Progenitor cell of endocrine pancreas (in vitro differentiated cells): ENCODE data around the gene KRTAP10-5. TPM values are rescaled to one million over a fixed set of nuclear protein-coding genes. Genes with fewer than 3 reads are reported as not detected.

Source experiments
- DNase-seq: peaks from one replicate; pipeline ENCODE4 v3.0.0; 2021; ENCODE audit warnings: low spot score; ENCODE audit not compliant: unreplicated experiment
- H3K27ac Mint-ChIP-seq: 2 replicates; pipeline ENCODE4 v1.8.0; 2021; ENCODE audit warnings: mild to moderate bottlenecking, moderate library complexity, mixed read lengths
- H3K27me3 Mint-ChIP-seq: 2 replicates; pipeline ENCODE4 v1.8.0; 2021; ENCODE audit warnings: mixed read lengths
- H3K36me3 Mint-ChIP-seq: 2 replicates; pipeline ENCODE4 v1.8.0; 2022; ENCODE audit warnings: mixed read lengths; ENCODE audit not compliant: insufficient read depth
- H3K4me1 Mint-ChIP-seq: 2 replicates; pipeline ENCODE4 v1.8.0; 2021; ENCODE audit warnings: low read depth, mixed read lengths
- H3K4me3 Mint-ChIP-seq: 2 replicates; pipeline ENCODE4 v1.8.0; 2021; ENCODE audit warnings: low read depth, mild to moderate bottlenecking, moderate library complexity, mixed read lengths
- H3K9me3 Mint-ChIP-seq: 2 replicates; pipeline ENCODE4 v1.8.0; 2021; ENCODE audit warnings: low read depth, mixed read lengths
- total RNA-seq: library from RNA; stranded (reverse); gene quantifications from 2 replicates; pipeline ENCODE4 v1.2.1, GENCODE V29; 2021
- TF ChIP-seq, protein P1 (sequence below): fragments of 200-600 bp; sonication (generic); IDR thresholded peaks from one replicate; pipeline ENCODE4 v1.5.0; 2021; ENCODE audit warnings: antibody characterized with exemption, mild to moderate bottlenecking; ENCODE audit not compliant: unreplicated experiment

The KRTAP10-5 gene
- total RNA-seq, 1 donor from 2014 or later: not detected

GRCh38 chr21:44531606-44532564 lies 48.5 kb downstream of the KRTAP10-5 start:
- H3K4me3 Mint-ChIP-seq: no peak overlapping the region
- no peaks in the 10 kb centered on the region for H3K9me3 Mint-ChIP-seq
- H3K36me3 Mint-ChIP-seq: no peaks in the 10 kb centered on the region
- H3K4me1 Mint-ChIP-seq: no peaks in the 10 kb centered on the region
- peaks cover 4% of the 10 kb centered on the region for H3K27me3 Mint-ChIP-seq
- H3K27ac Mint-ChIP-seq: no peak overlapping the region
- TF ChIP-seq, protein P1, sequence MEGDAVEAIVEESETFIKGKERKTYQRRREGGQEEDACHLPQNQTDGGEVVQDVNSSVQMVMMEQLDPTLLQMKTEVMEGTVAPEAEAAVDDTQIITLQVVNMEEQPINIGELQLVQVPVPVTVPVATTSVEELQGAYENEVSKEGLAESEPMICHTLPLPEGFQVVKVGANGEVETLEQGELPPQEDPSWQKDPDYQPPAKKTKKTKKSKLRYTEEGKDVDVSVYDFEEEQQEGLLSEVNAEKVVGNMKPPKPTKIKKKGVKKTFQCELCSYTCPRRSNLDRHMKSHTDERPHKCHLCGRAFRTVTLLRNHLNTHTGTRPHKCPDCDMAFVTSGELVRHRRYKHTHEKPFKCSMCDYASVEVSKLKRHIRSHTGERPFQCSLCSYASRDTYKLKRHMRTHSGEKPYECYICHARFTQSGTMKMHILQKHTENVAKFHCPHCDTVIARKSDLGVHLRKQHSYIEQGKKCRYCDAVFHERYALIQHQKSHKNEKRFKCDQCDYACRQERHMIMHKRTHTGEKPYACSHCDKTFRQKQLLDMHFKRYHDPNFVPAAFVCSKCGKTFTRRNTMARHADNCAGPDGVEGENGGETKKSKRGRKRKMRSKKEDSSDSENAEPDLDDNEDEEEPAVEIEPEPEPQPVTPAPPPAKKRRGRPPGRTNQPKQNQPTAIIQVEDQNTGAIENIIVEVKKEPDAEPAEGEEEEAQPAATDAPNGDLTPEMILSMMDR: no peak
- DNase-seq: no peak

GRCh38 chr21:44530903-44531605 lies 49.4 kb downstream of the KRTAP10-5 start:
- Mint-ChIP-seq H3K4me1 (no peaks in the 10 kb centered on the region), H3K36me3 (no peaks in the 10 kb centered on the region), H3K27me3 (peaks cover 4% of the 10 kb centered on the region), H3K9me3 (no peaks in the 10 kb centered on the region), H3K4me3 (no peak overlapping the region), H3K27ac (no peak overlapping the region)
- DNase-seq: no peak
- TF ChIP-seq, protein P1: no peak

DNA sequence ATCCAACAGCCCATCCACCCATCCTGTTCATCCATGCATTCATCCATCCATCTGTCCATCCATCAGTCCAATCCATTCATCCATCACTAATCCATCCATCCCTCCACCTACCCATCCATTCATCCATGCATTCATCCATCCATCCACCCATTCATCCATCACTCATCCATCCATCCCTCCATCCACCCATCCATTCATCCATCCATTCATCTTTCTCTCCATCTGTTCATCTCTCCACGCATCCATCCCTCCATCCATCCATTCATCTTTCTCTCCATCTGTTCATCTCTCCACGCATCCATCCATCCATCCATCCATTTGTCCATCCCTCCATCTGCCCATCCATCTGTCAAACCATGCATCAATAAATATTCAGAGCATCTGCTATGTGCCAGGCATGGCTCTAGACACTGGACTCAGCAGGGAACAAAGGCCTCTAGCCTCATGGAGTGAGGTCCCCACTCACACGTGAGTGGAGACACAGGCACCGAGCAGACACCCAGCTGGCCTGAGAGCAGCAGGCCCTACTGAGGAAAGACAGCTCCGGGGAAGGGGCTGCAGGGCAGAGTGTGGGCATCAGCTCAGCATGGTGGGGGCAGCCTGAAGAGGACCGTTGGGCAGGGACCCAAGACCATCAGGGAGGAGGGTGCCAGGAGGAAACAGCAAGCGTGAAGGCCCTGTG lies 50.0 kb downstream of the KRTAP10-5 start:
- no peak overlapping the region for H3K27ac Mint-ChIP-seq
- H3K36me3 Mint-ChIP-seq: no peaks in the 10 kb centered on the region
- TF ChIP-seq, protein P1: no peak
- peaks cover 4% of the 10 kb centered on the region for H3K27me3 Mint-ChIP-seq
- no peak for DNase-seq
- no peaks in the 10 kb centered on the region for H3K4me1 Mint-ChIP-seq
- H3K4me3 Mint-ChIP-seq: no peak overlapping the region
- no peaks in the 10 kb centered on the region for H3K9me3 Mint-ChIP-seq

DNA sequence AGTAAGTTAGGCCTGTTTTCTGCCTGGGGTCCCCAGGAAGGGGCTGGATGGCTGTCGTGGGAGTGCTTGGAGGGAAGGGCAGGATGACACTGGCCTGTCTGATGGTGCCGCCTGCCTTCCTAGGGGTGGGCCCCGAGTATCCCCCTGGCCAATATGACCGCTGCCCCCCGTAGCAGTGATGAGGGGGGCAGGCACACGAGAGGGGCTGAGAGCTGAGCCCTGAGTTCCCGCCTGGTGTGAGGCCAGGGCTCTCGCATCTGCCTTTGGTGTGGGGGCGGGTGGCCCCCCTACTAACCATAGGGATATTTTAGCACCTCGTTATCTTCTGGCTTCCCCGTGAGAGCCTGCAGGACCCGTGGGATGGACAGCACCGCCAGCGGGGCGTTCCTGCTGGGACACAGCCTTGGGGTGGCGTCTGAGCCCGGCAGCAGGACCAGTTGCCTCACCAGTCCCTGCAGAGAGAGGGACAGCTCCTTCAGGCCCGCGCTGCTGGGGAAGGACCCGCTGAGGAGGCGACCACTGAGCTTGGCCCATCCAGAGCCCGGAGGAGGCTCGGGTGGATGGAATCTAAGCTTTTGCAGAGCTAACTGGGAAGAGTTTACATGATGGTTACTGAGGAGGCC lies 50.8 kb downstream of the KRTAP10-5 start:
- Mint-ChIP-seq H3K36me3 (no peaks in the 10 kb centered on the region), H3K4me1 (no peaks in the 10 kb centered on the region), H3K9me3 (no peaks in the 10 kb centered on the region), H3K4me3 (no peak overlapping the region), H3K27me3 (peaks cover 4% of the 10 kb centered on the region), H3K27ac (no peak overlapping the region)
- no peak for DNase-seq
- TF ChIP-seq, protein P1: no peak

Other genes with a start within 250 kb of the KRTAP10-5 start
- 32.4 and 32.5 TPM in 2 replicates for gene CFAP410, start 241.2 kb downstream of the KRTAP10-5 start, total RNA-seq
- 0.16 and 0.17 TPM in 2 replicates for gene TRPM2, start 227.0 kb downstream of the KRTAP10-5 start, total RNA-seq
- 5.1 and 5.7 TPM in 2 replicates for gene LRRC3, start 125.1 kb downstream of the KRTAP10-5 start, total RNA-seq
- not detected in 2 replicates for gene KRTAP10-1, start 40.4 kb downstream of the KRTAP10-5 start, total RNA-seq
- not detected in 2 replicates for gene KRTAP10-2, start 29.1 kb downstream of the KRTAP10-5 start, total RNA-seq
- gene KRTAP10-3, start 21.8 kb downstream of the KRTAP10-5 start, total RNA-seq: not detected in 2 replicates
- not detected in 2 replicates for gene KRTAP10-4, start 6.9 kb downstream of the KRTAP10-5 start, total RNA-seq
- not detected in 2 replicates for gene KRTAP10-6, start 11.9 kb upstream of the KRTAP10-5 start, total RNA-seq
- gene KRTAP10-7, start 20.0 kb upstream of the KRTAP10-5 start, total RNA-seq: not detected in 2 replicates
- gene KRTAP10-8, start 31.5 kb upstream of the KRTAP10-5 start, total RNA-seq: not detected in 2 replicates
- not detected in 2 replicates for gene KRTAP10-9, start 46.5 kb upstream of the KRTAP10-5 start, total RNA-seq
- not detected in 2 replicates for gene KRTAP10-10, start 56.8 kb upstream of the KRTAP10-5 start, total RNA-seq
- gene KRTAP10-11, start 65.8 kb upstream of the KRTAP10-5 start, total RNA-seq: not detected in 2 replicates
- not detected in 2 replicates for gene KRTAP12-4, start 74.1 kb upstream of the KRTAP10-5 start, total RNA-seq
- gene KRTAP12-3, start 77.3 kb upstream of the KRTAP10-5 start, total RNA-seq: not detected in 2 replicates
- not detected in 2 replicates for gene KRTAP12-2, start 86.3 kb upstream of the KRTAP10-5 start, total RNA-seq
- not detected in 2 replicates for gene KRTAP12-1, start 101.6 kb upstream of the KRTAP10-5 start, total RNA-seq
- gene KRTAP10-12, start 116.6 kb upstream of the KRTAP10-5 start, total RNA-seq: not detected in 2 replicates
- gene TSPEAR, start 131.0 kb upstream of the KRTAP10-5 start, total RNA-seq: not detected in 2 replicates
- gene UBE2G2, start 221.2 kb upstream of the KRTAP10-5 start, total RNA-seq: 78.7 and 85.2 TPM in 2 replicates
- 65.0 and 73.5 TPM in 2 replicates for gene SUMO3, start 237.5 kb upstream of the KRTAP10-5 start, total RNA-seq